GM18951 (cell line): ENCODE results near the gene SPATA19.

Source experiments
- POLR2A ChIP-seq: IDR thresholded peaks from 4 replicates; pipeline ENCODE4 v1.6.1; 2011; ENCODE audit warnings: mild to moderate bottlenecking; ENCODE audit not compliant: insufficient read length, insufficient read depth; ENCODE audit errors: extremely low read depth
- in situ Hi-C: fragments of 300-500 bp; cut with MboI; formaldehyde crosslinking; loops from one replicate; pipeline ENCODE4 v1.12.0; 2022; ENCODE audit warnings: low sequenced_read_pairs, mixed read lengths, inconsistent platforms; ENCODE audit not compliant: unreplicated experiment

SPATA19 gene

GRCh38 chr11:133801356-133801755, 44.0 kb downstream of the SPATA19 start:
- in situ Hi-C loops = loop anchor here (25.0 kb wide), 1 partner anchor 664 kb away; no protein-coding TSS in a partner anchor
- no peak for TF ChIP-seq POLR2A

- in situ Hi-C loops = loop anchor here (25.0 kb wide), 1 partner anchor 663 kb away; no protein-coding TSS in a partner anchor
- TF ChIP-seq POLR2A = no peak
Measured at GRCh38 chr11:133800666-133801065, 44.6 kb downstream of the SPATA19 start.

- in situ Hi-C loops = no loop called here
- TF ChIP-seq POLR2A = no peak
Measured at GRCh38 chr11:133797554-133797953, 47.8 kb downstream of the SPATA19 start.

GRCh38 chr11:133796043-133796795, 49.1 kb downstream of the SPATA19 start:
- in situ Hi-C loops = no loop called here
- TF ChIP-seq POLR2A = no peak

GRCh38 chr11:133795088-133795487, 50.2 kb downstream of the SPATA19 start:
- TF ChIP-seq POLR2A = no peak
- in situ Hi-C loops = no loop called here

GRCh38 chr11:133794205-133794604, 51.1 kb downstream of the SPATA19 start:
- in situ Hi-C loops = no loop called here
- no peak for TF ChIP-seq POLR2A

GRCh38 chr11:133793271-133794035, 51.9 kb downstream of the SPATA19 start:
- TF ChIP-seq POLR2A = no peak
- in situ Hi-C loops = no loop called here

GRCh38 chr11:133790995-133791394, 54.3 kb downstream of the SPATA19 start:
- no peak for TF ChIP-seq POLR2A
- in situ Hi-C loops = no loop called here
